ENCODE results near the gene AP3B1. TPM values are rescaled to one million over a fixed set of nuclear protein-coding genes. Genes with fewer than 3 reads are reported as not detected.
A peak's percentile ranks its signal among the peaks of the same experiment; 100 is the strongest.

AP3B1 gene
- total and polyA plus RNA-seq, 12 donors: 22.0 to 59.1 (median 34.3) TPM

DNA sequence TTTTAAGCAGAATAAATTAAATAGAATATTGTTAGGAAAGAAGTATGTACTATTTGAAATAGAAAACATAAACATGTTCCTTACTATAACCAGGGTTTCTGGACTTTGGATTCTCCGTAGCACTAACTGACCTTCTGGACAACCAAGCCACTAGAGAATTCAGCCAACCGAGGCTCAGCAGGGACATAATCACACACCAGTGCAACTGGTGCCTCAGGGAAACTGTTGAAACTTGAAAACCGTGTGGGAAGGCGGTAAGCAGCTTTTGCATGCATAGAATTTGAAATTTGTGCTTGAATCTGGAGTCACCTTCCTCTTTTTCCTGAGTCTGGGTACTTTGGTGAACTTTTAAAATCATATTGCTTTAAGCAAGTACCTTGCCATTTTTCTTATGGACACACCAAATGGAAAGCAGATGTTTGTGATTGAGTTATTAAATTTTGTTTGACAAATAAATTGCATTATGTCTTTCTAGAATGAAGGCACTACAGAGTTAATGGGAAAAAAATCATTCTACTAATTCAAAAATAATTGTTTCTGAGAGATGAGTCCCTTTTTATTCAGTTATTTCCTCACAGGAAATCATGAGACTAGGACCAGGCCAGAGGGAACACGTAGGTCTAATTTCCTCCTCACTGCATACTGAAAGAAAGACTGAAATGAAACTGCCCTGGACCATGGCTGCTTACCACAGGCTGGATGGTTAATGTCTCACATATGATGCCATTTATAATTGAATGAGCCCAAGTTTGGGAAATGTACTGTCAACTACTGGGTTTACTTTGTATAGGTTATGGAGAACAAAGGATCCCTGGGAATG is 45.3 kb upstream of the AP3B1 start:
- H3K4me3 ChIP-seq: no peak overlapping the region
- TF ChIP-seq, protein P1, sequence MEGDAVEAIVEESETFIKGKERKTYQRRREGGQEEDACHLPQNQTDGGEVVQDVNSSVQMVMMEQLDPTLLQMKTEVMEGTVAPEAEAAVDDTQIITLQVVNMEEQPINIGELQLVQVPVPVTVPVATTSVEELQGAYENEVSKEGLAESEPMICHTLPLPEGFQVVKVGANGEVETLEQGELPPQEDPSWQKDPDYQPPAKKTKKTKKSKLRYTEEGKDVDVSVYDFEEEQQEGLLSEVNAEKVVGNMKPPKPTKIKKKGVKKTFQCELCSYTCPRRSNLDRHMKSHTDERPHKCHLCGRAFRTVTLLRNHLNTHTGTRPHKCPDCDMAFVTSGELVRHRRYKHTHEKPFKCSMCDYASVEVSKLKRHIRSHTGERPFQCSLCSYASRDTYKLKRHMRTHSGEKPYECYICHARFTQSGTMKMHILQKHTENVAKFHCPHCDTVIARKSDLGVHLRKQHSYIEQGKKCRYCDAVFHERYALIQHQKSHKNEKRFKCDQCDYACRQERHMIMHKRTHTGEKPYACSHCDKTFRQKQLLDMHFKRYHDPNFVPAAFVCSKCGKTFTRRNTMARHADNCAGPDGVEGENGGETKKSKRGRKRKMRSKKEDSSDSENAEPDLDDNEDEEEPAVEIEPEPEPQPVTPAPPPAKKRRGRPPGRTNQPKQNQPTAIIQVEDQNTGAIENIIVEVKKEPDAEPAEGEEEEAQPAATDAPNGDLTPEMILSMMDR (IDR thresholded peaks at IDR 0.05): no peak
- TF ChIP-seq POLR2A (IDR thresholded peaks at IDR 0.05): no peak
- no peaks in the 10 kb centered on the region for H3K27me3 ChIP-seq
- peak in 1 of 7 donors; percentile 6 for DNase-seq
- H3K9me3 ChIP-seq (replicated peaks in 1 of 3): no peaks in the 10 kb centered on the region
- intact Hi-C loops (cut with DNase I): no loop called here
- no peaks in the 10 kb centered on the region for H3K36me3 ChIP-seq (replicated peaks in 1 of 2)
- no peaks in the 10 kb centered on the region for H3K4me1 ChIP-seq (replicated peaks in 1 of 2)
- WGBS, 4 donors: 62 to 73% (median 70%) methylated on average over 5 of the region's 5 CpGs
- peak overlapping the region in 1 of 5 donors; percentile 45 for H3K27ac ChIP-seq

DNA sequence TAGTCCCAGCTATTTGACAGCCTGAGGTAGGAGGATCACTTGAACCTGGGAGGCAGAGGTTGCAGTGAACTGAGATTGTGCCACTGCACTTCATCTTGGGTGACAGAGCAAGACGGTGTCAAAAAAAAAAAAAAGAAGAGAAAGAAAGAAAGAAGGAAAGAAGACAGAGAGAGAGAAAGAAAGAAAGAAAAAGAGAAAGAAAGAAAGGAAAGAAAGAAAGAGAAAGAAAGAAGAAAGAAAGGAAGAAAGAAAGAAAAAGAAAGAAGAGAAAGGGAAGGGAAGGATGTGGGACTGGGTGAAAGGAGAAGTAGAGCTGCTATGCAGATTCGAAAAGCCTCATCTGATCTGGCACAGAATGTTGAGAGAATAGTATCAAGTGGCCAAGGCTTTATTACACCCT is 42.2 kb upstream of the AP3B1 start:
- 78 to 81% (median 80%) methylated on average over 2 of the region's 2 CpGs for WGBS, 4 donors
- intact Hi-C loops (cut with DNase I): no loop called here
- Histone ChIP-seq H3K4me1 (replicated peaks in 1 of 2) (no peaks in the 10 kb centered on the region), H3K27ac (no peak overlapping the region), H3K4me3 (no peak overlapping the region), H3K27me3 (no peaks in the 10 kb centered on the region), H3K9me3 (replicated peaks in 1 of 3) (no peaks in the 10 kb centered on the region), H3K36me3 (replicated peaks in 1 of 2) (no peaks in the 10 kb centered on the region)
- no peak for DNase-seq
- TF ChIP-seq POLR2A (IDR thresholded peaks at IDR 0.05): no peak
- TF ChIP-seq, protein P1 (IDR thresholded peaks at IDR 0.05): no peak

- WGBS, 4 donors: 68 to 84% (median 75%) methylated on average over 2 of the region's 2 CpGs
These were observed 41.5 kb upstream of the AP3B1 start for GRCh38 chr5:78335976-78336375.

DNA sequence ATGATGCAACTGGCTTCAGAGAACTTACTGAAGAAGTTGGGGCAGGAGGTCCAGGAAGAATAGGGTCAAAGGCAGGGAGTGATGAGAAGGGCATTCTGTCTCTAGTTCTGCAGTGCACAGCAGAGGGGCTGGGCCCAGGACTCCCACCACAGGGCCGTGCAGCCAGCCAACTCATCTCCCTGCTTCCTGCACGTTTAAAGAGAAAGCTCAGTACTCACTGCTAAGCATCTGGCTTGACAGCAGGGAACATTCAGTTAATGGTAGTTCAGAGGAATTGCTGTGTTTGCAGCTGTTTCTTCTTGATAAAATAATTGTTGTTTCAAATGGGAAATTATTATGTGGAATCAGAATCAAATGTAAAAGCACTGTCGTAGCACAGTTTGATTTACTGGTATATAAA is 40.3 kb upstream of the AP3B1 start:
- Histone ChIP-seq H3K27ac (no peak overlapping the region), H3K9me3 (replicated peaks in 1 of 3) (no peaks in the 10 kb centered on the region), H3K27me3 (no peaks in the 10 kb centered on the region), H3K36me3 (replicated peaks in 1 of 2) (no peaks in the 10 kb centered on the region), H3K4me3 (no peak overlapping the region), H3K4me1 (replicated peaks in 1 of 2) (no peaks in the 10 kb centered on the region)
- intact Hi-C loops (cut with DNase I): no loop called here
- no peak for DNase-seq
- no peak for TF ChIP-seq POLR2A (IDR thresholded peaks at IDR 0.05)
- TF ChIP-seq, protein P1 (IDR thresholded peaks at IDR 0.05): no peak
- WGBS, 4 donors: 40 to 53% (median 48%) methylated on average over 3 of the region's 3 CpGs

More at GRCh38 chr5:78335976-78336375, 41.5 kb upstream of the AP3B1 start:
- intact Hi-C loops (cut with DNase I): no loop called here
- DNase-seq: peak in 1 of 7 donors; percentile 65
- no peaks in the 10 kb centered on the region for H3K36me3 ChIP-seq (replicated peaks in 1 of 2)
- no peak overlapping the region for H3K27ac ChIP-seq
- no peak overlapping the region for H3K4me3 ChIP-seq
- no peaks in the 10 kb centered on the region for H3K9me3 ChIP-seq (replicated peaks in 1 of 3)
- no peaks in the 10 kb centered on the region for H3K4me1 ChIP-seq (replicated peaks in 1 of 2)
- no peak for TF ChIP-seq POLR2A (IDR thresholded peaks at IDR 0.05)
- TF ChIP-seq, protein P1 (IDR thresholded peaks at IDR 0.05): no peak
- no peaks in the 10 kb centered on the region for H3K27me3 ChIP-seq
